NCI-H2107 (cell line): Measurements from ENCODE around the gene C1QTNF12.
"Not testable (repeated sequence)": the region's sequence is repeated elsewhere in the genome, so short reads cannot be mapped to it uniquely, and the experiment has no call there.

Experiments
- DNase-seq: peaks from one replicate; lab custom pipeline; 2025; lab: John Stamatoyannopoulos, UW

C1QTNF12 gene

GRCh38 chr1:1259540-1259939, 13.0 kb upstream of the C1QTNF12 start:
- no peak for DNase-seq

- DNase-seq: no peak
Observed at GRCh38 chr1:1259119-1259488, 12.6 kb upstream of the C1QTNF12 start.

- no peak for DNase-seq
Observed at GRCh38 chr1:1256956-1257871, 10.7 kb upstream of the C1QTNF12 start.

GRCh38 chr1:1255611-1256010, 9.1 kb upstream of the C1QTNF12 start:
- DNase-seq: no peak

- DNase-seq: no peak
Observed at GRCh38 chr1:1255078-1255477, 8.6 kb upstream of the C1QTNF12 start.

GRCh38 chr1:1254667-1254998, 8.1 kb upstream of the C1QTNF12 start:
- DNase-seq: no peak

- no peak for DNase-seq
Observed at GRCh38 chr1:1253972-1254666, 7.6 kb upstream of the C1QTNF12 start.

GRCh38 chr1:1253314-1253713, 6.8 kb upstream of the C1QTNF12 start:
- no peak for DNase-seq

- DNase-seq: no peak
Observed at GRCh38 chr1:1250786-1251284, 4.3 kb upstream of the C1QTNF12 start.

- not testable (repeated sequence) for DNase-seq
Observed at GRCh38 chr1:1248009-1248913, 1.7 kb upstream of the C1QTNF12 start.

GRCh38 chr1:1247341-1247913, 905 bp upstream of the C1QTNF12 start:
- DNase-seq: no peak

- DNase-seq: no peak
Observed at GRCh38 chr1:1245817-1246576, 525 bp downstream of the C1QTNF12 start.

- DNase-seq: no peak
Observed at GRCh38 chr1:1245178-1245816, 1.2 kb downstream of the C1QTNF12 start.

- DNase-seq: no peak
Observed at GRCh38 chr1:1244192-1244811, 2.2 kb downstream of the C1QTNF12 start.

GRCh38 chr1:1243807-1244191, 2.7 kb downstream of the C1QTNF12 start:
- DNase-seq: no peak

GRCh38 chr1:1243266-1243660, 3.3 kb downstream of the C1QTNF12 start:
- DNase-seq: no peak

- DNase-seq: no peak
Observed at GRCh38 chr1:1242461-1243265, 3.9 kb downstream of the C1QTNF12 start.

- DNase-seq: no peak
Observed at GRCh38 chr1:1241588-1242219, 4.8 kb downstream of the C1QTNF12 start.
